ENCODE data around the gene RAB5IF. TPM values are rescaled to one million over a fixed set of nuclear protein-coding genes. Genes with fewer than 3 reads are reported as not detected.

The RAB5IF gene
- total and polyA plus RNA-seq, 2 of the 13 experiments (the other 11 are each of a cell fraction or from before 2014, with no cell fraction given): 261 to 305 TPM

GRCh38 chr20:36571564-36572504 lies 33.7 kb upstream of the RAB5IF start (continued):
- TF ChIP-seq, protein P1, sequence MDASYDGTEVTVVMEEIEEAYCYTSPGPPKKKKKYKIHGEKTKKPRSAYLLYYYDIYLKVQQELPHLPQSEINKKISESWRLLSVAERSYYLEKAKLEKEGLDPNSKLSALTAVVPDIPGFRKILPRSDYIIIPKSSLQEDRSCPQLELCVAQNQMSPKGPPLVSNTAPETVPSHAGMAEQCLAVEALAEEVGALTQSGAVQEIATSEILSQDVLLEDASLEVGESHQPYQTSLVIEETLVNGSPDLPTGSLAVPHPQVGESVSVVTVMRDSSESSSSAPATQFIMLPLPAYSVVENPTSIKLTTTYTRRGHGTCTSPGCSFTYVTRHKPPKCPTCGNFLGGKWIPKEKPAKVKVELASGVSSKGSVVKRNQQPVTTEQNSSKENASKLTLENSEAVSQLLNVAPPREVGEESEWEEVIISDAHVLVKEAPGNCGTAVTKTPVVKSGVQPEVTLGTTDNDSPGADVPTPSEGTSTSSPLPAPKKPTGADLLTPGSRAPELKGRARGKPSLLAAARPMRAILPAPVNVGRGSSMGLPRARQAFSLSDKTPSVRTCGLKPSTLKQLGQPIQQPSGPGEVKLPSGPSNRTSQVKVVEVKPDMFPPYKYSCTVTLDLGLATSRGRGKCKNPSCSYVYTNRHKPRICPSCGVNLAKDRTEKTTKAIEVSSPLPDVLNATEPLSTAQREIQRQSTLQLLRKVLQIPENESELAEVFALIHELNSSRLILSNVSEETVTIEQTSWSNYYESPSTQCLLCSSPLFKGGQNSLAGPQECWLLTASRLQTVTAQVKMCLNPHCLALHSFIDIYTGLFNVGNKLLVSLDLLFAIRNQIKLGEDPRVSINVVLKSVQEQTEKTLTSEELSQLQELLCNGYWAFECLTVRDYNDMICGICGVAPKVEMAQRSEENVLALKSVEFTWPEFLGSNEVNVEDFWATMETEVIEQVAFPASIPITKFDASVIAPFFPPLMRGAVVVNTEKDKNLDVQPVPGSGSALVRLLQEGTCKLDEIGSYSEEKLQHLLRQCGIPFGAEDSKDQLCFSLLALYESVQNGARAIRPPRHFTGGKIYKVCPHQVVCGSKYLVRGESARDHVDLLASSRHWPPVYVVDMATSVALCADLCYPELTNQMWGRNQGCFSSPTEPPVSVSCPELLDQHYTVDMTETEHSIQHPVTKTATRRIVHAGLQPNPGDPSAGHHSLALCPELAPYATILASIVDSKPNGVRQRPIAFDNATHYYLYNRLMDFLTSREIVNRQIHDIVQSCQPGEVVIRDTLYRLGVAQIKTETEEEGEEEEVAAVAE (CRISPR knock-in tag; IDR thresholded peaks at IDR 0.05; ENCODE audit: borderline replicate concordance): peak; percentile 63; the same call in 1 of the 2 replicates
- TF ChIP-seq ZNF550 (CRISPR knock-in tag; IDR thresholded peaks at IDR 0.05; ENCODE audit: borderline replicate concordance) (no peak), MYNN (CRISPR knock-in tag; IDR thresholded peaks at IDR 0.05; ENCODE audit: low read depth) (no peak), MXD4 (CRISPR knock-in tag; IDR thresholded peaks at IDR 0.05) (no peak; the same call in 1 of the 2 replicates), ZNF674 (CRISPR knock-in tag; IDR thresholded peaks at IDR 0.05; ENCODE audit: low read depth) (no peak), ZNF251 (CRISPR knock-in tag; IDR thresholded peaks at IDR 0.05) (no peak), HNRNPLL (IDR thresholded peaks at IDR 0.05; ENCODE audit: low read depth, low read length, poor library complexity, severe bottlenecking) (peak; percentile 54), PBX3 (CRISPR knock-in tag; IDR thresholded peaks at IDR 0.05; ENCODE audit: borderline replicate concordance) (no peak), HOXA5 (CRISPR knock-in tag; IDR thresholded peaks at IDR 0.05) (no peak), HOMEZ (CRISPR knock-in tag; IDR thresholded peaks at IDR 0.05; ENCODE audit: low read depth) (peak; percentile 19; the same call in 1 of the 2 replicates), MIER2 (CRISPR knock-in tag; IDR thresholded peaks at IDR 0.05) (no peak), POLR2A (IDR thresholded peaks at IDR 0.05; ENCODE audit: insufficient read depth in 1 of 2, low read depth in 2 of 2, low read length in 2 of 2) (peak; percentile 20 to 63; a peak in 2 of 4 replicates), ATF2 (CRISPR knock-in tag; IDR thresholded peaks at IDR 0.05) (no peak), ZFP36L1 (CRISPR knock-in tag; IDR thresholded peaks at IDR 0.05) (no peak), ZNF552 (CRISPR knock-in tag; IDR thresholded peaks at IDR 0.05; ENCODE audit: borderline replicate concordance) (no peak), SUZ12 (IDR thresholded peaks at IDR 0.05; ENCODE audit: low read depth, low read length) (no peak), NKX3-1 (CRISPR knock-in tag; IDR thresholded peaks at IDR 0.05) (no peak)
- TF ChIP-seq, protein P2, sequence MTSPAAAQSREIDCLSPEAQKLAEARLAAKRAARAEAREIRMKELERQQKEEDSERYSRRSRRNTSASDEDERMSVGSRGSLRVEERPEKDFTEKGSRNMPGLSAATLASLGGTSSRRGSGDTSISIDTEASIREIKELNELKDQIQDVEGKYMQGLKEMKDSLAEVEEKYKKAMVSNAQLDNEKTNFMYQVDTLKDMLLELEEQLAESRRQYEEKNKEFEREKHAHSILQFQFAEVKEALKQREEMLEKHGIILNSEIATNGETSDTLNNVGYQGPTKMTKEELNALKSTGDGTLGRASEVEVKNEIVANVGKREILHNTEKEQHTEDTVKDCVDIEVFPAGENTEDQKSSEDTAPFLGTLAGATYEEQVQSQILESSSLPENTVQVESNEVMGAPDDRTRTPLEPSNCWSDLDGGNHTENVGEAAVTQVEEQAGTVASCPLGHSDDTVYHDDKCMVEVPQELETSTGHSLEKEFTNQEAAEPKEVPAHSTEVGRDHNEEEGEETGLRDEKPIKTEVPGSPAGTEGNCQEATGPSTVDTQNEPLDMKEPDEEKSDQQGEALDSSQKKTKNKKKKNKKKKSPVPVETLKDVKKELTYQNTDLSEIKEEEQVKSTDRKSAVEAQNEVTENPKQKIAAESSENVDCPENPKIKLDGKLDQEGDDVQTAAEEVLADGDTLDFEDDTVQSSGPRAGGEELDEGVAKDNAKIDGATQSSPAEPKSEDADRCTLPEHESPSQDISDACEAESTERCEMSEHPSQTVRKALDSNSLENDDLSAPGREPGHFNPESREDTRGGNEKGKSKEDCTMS (CRISPR knock-in tag; conservative IDR thresholded peaks at IDR 0.05): no peak

Data from HepG2 (cell line).